ENCODE results near the gene PYGO2. TPM values are rescaled to one million over a fixed set of nuclear protein-coding genes. Genes with fewer than 3 reads are reported as not detected.

PYGO2 gene
- total RNA-seq, 2 experiments from 2014 or later: 30.3 to 32.8 TPM

GRCh38 chr1:154957091-154957657, 4.4 kb downstream of the PYGO2 start:
- Histone ChIP-seq H3K27ac (ENCODE audit: low read depth in 1 of 2, low read length in 2 of 2) (peak overlapping the region; percentile 100), H3K27me3 (ENCODE audit: control insufficient read depth in 1 of 2, insufficient read depth in 2 of 2, low read length in 2 of 2) (no peaks in the 10 kb centered on the region), H3K36me3 (ENCODE audit: insufficient read depth, low read length) (peaks cover 36% of the 10 kb centered on the region), H3K9me3 (ENCODE audit: control insufficient read depth in 1 of 2, insufficient read depth in 1 of 2, low read length in 2 of 2) (no peaks in the 10 kb centered on the region), H3K4me1 (ENCODE audit: insufficient read depth, low read length) (peaks cover 89% of the 10 kb centered on the region), H3K4me3 (ENCODE audit: low read length) (no peak overlapping the region)
- POLR2A ChIA-PET: interaction anchor here (1.6 to 6.6 kb wide), 4 partner anchors 13 to 61 kb away, joined by 9 to 72 read pairs (median 35); partner anchors contain the start of genes CKS1B, FLAD1 and SHC1
- H3K4me3 Mint-ChIP-seq: peak overlapping the region; percentile 95
- peaks cover 51% of the 10 kb centered on the region for H3K36me3 Mint-ChIP-seq (ENCODE audit: low read depth)
- peak overlapping the region; percentile 96 for H3K27ac Mint-ChIP-seq
- CTCF ChIA-PET: interaction anchor here (1.0 to 5.1 kb wide), 3 partner anchors 42 to 105 kb away, joined by 4 to 62 read pairs (median 24); no protein-coding TSS in a partner anchor
- intact Hi-C loops (cut with DNase I, micrococcal nuclease): loop anchor here (2.0 to 10.0 kb wide), 2 partner anchors 16 to 128 kb away; no protein-coding TSS in a partner anchor
- H3K4me1 Mint-ChIP-seq (ENCODE audit: low read depth): peaks cover 54% of the 10 kb centered on the region
- no peaks in the 10 kb centered on the region for H3K27me3 Mint-ChIP-seq
- no peaks in the 10 kb centered on the region for H3K9me3 Mint-ChIP-seq
- DNase-seq: no peak
- no peak for TF ChIP-seq CTCF (IDR thresholded peaks at IDR 0.05)
- ATAC-seq (ENCODE audit: poor library complexity): no peak

- ATAC-seq (ENCODE audit: poor library complexity): no peak
- CTCF ChIA-PET: interaction anchor here (1.0 to 5.3 kb wide), 9 partner anchors 17 to 128 kb away, joined by 3 to 62 read pairs (median 9); partner anchors contain the start of genes CKS1B and PMVK
- Mint-ChIP-seq H3K36me3 (ENCODE audit: low read depth) (peaks cover 57% of the 10 kb centered on the region), H3K4me3 (peak overlapping the region; percentile 95), H3K4me1 (ENCODE audit: low read depth) (peaks cover 58% of the 10 kb centered on the region), H3K27ac (peak overlapping the region; percentile 96), H3K27me3 (no peaks in the 10 kb centered on the region), H3K9me3 (no peaks in the 10 kb centered on the region)
- Histone ChIP-seq H3K36me3 (ENCODE audit: insufficient read depth, low read length) (peaks cover 38% of the 10 kb centered on the region), H3K27me3 (ENCODE audit: control insufficient read depth in 1 of 2, insufficient read depth in 2 of 2, low read length in 2 of 2) (no peaks in the 10 kb centered on the region), H3K4me1 (ENCODE audit: insufficient read depth, low read length) (peaks cover 93% of the 10 kb centered on the region), H3K9me3 (ENCODE audit: control insufficient read depth in 1 of 2, insufficient read depth in 1 of 2, low read length in 2 of 2) (no peaks in the 10 kb centered on the region), H3K27ac (ENCODE audit: low read depth in 1 of 2, low read length in 2 of 2) (peak overlapping the region; percentile 100), H3K4me3 (ENCODE audit: low read length) (peak overlapping the region; percentile 69)
- POLR2A ChIA-PET: interaction anchor here (1.0 to 6.6 kb wide), 9 partner anchors 14 to 129 kb away, joined by 3 to 72 read pairs (median 17); partner anchors contain the start of genes CKS1B, FLAD1, KCNN3 and SHC1
- peak in 1 of 14 experiments; percentile 42 for DNase-seq
- intact Hi-C loops (cut with DNase I, micrococcal nuclease): loop anchor here (2.0 to 10.0 kb wide), 2 partner anchors 16 to 128 kb away; no protein-coding TSS in a partner anchor
- TF ChIP-seq CTCF (IDR thresholded peaks at IDR 0.05): no peak
Measured at GRCh38 chr1:154956544-154956941, 5.0 kb downstream of the PYGO2 start.

- intact Hi-C loops (cut with DNase I, micrococcal nuclease): loop anchor here (1.0 to 10.0 kb wide), 7 partner anchors 17 to 129 kb away; partner anchors contain the start of genes CKS1B (in 1 of the 2) and FLAD1 (in 1 of the 2)
- Mint-ChIP-seq H3K27ac (peak within 1 kb of the TSS; percentile 96), H3K27me3 (no peaks in the 10 kb centered on the region), H3K9me3 (no peaks in the 10 kb centered on the region), H3K36me3 (ENCODE audit: low read depth) (peaks cover 56% of the 10 kb centered on the region), H3K4me1 (ENCODE audit: low read depth) (peaks cover 57% of the 10 kb centered on the region), H3K4me3 (peak within 1 kb of the TSS; percentile 95)
- ChIA-PET CTCF (interaction anchor here (1.0 to 5.3 kb wide), 12 partner anchors 9 to 217 kb away, joined by 3 to 62 read pairs (median 6); partner anchors contain the start of genes CKS1B, KRTCAP2 and PMVK), POLR2A (interaction anchor here (0.7 to 6.6 kb wide), 26 partner anchors 8 to 1322 kb away, joined by 3 to 72 read pairs (median 5); partner anchors contain the start of genes ADAM15, ADAR, CHTOP and CKS1B)
- peaks cover 44% of the 10 kb centered on the region for H3K36me3 ChIP-seq (ENCODE audit: insufficient read depth, low read length)
- H3K27me3 ChIP-seq (ENCODE audit: control insufficient read depth in 1 of 2, insufficient read depth in 2 of 2, low read length in 2 of 2): no peaks in the 10 kb centered on the region
- peak within 1 kb of the TSS; percentile 100 for H3K27ac ChIP-seq (ENCODE audit: low read depth in 1 of 2, low read length in 2 of 2)
- ATAC-seq (ENCODE audit: poor library complexity) (peak; percentile 40), DNase-seq (peak; percentile 64 to 95 (median 78))
- peak; percentile 40 for TF ChIP-seq CTCF (IDR thresholded peaks at IDR 0.05)
- no peaks in the 10 kb centered on the region for H3K9me3 ChIP-seq (ENCODE audit: control insufficient read depth in 1 of 2, insufficient read depth in 1 of 2, low read length in 2 of 2)
- peaks cover 96% of the 10 kb centered on the region for H3K4me1 ChIP-seq (ENCODE audit: insufficient read depth, low read length)
- peak within 1 kb of the TSS; percentile 69 for H3K4me3 ChIP-seq (ENCODE audit: low read length)
Measured at GRCh38 chr1:154955718-154956543, 5.7 kb downstream of the PYGO2 start, which contains the start of gene PBXIP1. PBXIP1 (minus strand) TSS chr1:154956099; CDS start chr1:154953721, 2,378 bp downstream.
